NCI-H128 (cell line): ENCODE data around the gene ISCA2.
"Not testable (repeated sequence)": the region's sequence is repeated elsewhere in the genome, so short reads cannot be mapped to it uniquely, and the experiment has no call there.

Experiments
- DNase-seq: peaks from one replicate; lab custom pipeline; 2025; ENCODE audit not compliant: unreplicated experiment; lab: John Stamatoyannopoulos, UW

The ISCA2 gene

DNA sequence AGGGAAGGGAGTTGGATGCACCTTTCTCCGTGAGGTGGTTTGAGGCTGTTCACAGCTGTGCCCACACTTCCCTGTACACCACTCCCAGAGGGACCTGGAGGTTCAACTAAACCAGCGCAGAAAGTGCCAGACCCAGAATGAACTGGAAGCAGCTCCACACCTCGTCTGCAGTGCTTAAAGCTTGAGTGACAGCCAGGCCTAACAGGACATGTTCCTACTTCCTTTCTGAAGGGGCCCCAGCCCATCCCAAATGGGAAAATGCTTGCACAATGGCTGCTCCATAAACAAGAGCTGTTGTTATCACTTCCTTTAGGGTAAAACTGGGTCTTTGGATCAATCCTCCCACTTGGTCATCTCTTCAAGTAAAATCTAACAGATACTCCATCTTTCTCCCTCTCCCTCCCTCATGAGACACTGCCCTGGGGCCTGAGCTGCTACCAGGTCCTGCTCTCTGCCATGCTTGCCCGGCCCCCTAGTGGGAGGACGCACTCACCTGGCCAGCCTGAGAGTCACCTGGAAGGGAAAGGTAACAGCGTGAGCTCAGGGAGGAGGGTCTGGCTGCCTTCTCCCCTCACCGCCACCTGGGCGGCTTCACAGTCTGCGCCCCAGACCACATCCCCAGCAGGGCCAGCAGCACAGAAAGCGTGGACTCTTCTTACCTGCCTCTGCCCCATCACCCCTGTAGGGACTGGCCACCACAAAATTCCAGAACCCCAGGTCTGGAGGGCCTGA lies 33.5 kb downstream of the ISCA2 start:
- DNase-seq = no peak

DNA sequence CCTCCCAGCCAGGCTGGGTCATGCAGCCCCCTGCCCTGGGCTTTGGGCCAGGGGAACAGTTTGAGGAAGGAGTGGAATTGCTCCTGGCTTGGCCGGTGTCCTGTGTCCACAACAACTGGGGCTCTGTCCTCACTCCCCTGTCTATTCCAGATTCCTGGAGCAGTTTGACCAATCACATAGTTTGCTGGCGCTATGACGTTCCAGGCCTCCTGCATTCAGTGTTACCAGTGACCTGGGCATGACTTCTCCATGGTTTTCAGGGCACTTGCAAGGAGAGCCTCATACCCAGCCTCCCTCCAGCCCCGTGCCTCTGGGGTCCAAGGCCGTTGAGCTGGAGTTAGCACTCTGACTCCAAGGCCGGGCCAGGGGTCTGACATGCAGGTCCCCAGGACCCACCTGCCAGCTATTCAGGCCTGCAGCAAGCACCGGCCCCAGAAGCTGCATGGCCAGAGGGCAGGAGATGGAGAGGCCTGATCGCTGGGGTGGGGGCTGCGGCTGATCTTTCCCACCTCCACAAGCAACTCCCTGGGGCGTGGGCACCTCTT lies 34.2 kb downstream of the ISCA2 start:
- DNase-seq = no peak

- DNase-seq = no peak
Measured at GRCh38 chr14:74528406-74528805, 34.8 kb downstream of the ISCA2 start.

DNA sequence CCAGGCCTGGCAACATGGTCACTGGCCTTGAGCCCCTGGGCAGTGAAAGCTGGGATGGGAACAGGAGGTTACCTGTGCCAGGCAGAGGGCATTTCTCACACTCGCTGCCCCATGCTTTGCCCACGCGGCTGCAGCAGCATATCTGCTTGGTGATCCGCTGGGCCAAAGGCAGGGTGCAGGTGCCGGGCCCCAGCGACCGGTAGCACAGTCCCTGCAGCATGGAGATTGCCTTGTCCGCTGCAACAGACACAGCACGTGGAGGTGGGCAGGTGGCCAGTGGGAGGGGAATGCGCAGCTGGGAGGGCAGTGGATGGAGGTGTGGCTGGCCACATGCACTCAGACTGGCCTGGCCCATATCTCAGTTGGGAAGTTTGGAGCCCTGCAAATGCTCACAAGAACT lies 35.3 kb downstream of the ISCA2 start:
- no peak for DNase-seq

GRCh38 chr14:74531006-74531405 lies 37.4 kb downstream of the ISCA2 start:
- no peak for DNase-seq

- DNase-seq = no peak
Measured at GRCh38 chr14:74531467-74531866, 37.9 kb downstream of the ISCA2 start.

DNA sequence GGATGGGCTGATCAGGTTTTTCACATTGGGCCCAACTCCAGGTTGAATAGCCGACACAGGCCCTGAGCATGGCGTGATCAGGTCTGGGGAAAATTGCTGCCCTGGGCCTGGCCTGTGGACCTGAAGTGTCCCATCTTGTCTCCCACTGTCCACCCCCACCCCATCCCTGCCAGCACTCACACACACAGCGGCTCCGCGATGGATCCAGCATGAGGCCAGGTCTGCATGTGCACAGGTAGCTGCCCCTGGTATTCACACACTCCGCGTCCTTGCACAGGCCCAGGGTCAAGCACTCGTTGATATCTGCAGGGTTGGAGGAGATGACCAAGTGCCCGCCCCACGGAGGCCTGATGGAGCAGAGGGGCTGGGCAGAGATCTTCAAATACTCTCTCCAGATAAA lies 38.7 kb downstream of the ISCA2 start:
- no peak for DNase-seq

- no peak for DNase-seq
Measured at GRCh38 chr14:74533576-74533975, 40.0 kb downstream of the ISCA2 start.

GRCh38 chr14:74535756-74536325 lies 42.3 kb downstream of the ISCA2 start:
- no peak for DNase-seq

DNA sequence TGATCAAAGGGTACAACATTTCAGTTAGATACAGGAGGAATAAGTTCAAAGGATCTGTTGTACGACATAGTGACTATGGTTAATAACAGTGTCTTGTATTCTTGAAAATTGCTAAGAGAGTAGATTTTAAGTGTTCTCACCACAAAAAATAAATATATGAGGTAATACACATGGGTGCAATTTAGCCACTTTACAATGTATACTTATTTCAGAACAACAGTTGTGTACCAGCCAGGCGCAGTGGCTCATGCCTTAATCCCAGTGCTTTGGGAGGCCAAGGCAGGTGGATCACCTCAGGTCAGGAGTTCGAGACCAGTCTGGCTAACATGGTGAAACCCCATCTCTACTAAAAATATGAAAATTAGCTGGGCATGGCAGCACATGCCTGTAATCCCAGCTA lies 42.8 kb downstream of the ISCA2 start:
- DNase-seq = not testable (repeated sequence)

DNA sequence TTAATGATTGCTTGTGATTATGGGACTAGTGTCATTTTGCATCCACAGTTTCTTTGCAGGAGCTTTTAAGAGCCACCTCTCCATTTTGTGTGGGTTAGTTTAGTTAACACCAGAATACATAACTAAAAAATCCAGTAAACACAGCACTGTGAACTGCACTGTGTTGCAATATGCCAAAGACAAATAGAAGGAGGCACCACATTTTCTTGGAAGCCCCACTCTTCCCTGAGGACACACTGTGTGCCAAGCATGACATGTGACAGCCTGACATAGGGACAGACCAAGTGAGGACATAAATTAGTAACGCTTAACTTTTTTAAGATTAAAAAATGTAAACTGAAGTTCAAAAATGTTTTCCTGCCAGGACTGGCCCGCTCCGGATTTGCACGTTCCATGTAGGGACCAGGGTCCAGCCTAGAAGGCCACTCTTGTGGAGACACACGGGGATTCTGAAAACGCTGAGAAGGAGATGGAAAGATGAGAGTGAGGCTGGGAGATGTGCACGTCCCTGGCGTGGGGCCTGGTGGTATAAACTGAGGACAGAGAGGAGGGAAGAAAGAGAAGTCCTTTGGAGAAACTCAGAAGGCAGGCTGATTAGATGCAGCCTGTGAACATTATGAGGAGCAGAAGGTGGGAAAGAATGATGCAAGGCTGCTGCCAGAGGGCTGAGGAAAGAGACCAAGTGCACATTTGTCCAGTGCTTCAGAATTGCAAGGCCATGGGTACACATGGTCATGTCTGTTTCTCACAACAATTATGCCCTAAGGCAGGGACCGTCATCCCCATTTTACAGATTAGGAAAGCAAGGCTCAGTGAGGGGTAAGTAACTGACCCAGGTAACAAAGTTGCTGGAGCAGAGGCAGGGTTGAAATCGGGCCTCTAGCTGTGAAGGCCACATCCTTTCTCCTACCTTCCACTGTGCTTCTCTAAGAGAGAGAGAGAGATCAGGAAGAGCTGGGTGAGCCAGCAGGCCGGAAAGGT lies 45.1 kb downstream of the ISCA2 start:
- no peak for DNase-seq

GRCh38 chr14:74539503-74539902 lies 45.9 kb downstream of the ISCA2 start:
- no peak for DNase-seq

GRCh38 chr14:74541225-74541624 lies 47.7 kb downstream of the ISCA2 start:
- DNase-seq = no peak

DNA sequence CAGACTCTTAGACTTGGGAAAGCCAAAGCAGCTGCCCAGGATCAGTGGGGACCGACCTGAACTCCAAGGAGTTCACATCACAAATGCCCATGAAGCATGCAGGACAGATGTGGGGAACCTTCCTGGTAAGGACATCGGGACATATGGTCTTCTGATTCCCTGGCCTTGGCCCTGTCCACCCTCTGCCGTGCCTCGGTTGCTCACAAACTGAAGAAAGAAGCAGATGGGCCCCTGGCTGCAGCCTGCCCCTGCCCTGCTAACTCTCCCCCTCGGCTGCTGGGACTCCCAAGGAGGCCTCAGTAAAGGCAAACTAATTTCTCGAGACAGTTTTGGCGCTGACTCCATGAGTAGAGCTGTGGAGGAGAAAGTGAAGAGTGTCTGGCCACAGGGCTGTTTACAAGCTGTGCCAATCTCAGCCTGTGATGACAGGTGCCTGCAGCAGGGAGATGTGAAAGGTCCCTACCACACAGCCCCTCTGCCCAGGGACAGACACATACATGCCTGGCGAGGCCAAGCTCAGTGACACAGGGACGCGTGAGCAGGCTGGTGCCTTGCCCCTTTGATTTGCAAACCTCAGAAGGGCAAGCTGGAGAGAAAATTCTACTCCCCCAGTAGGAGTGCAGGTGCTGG lies 48.6 kb downstream of the ISCA2 start:
- DNase-seq = no peak

GRCh38 chr14:74543771-74544438 lies 50.3 kb downstream of the ISCA2 start:
- no peak for DNase-seq

DNA sequence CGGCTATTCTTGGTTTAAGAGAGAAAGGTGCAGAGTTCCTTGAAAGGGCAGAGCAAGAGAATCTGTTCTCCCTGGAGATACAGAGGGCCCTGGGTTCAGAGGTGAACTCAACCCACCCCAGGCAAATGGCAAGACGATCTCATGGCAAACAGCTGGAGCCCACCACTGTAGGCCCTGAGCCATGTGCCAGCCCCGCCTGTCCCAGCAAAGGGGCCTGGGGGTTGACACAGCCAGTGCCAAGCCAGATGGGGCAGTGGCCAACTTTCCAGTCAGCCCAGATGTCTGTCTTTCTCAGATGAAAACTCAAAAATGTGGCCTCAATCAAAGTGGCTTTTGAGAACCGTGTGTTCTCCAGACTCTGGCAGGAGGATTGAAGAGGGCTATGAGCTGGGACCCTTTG lies 51.8 kb downstream of the ISCA2 start:
- no peak for DNase-seq

GRCh38 chr14:74546416-74546815 lies 52.9 kb downstream of the ISCA2 start:
- DNase-seq = no peak
